ENCODE measurements around the gene SIN3B. TPM values are rescaled to one million over a fixed set of nuclear protein-coding genes. Genes with fewer than 3 reads are reported as not detected.

The SIN3B gene
- polyA plus RNA-seq, 1 donor from 2014 or later = 31.2 TPM

GRCh38 chr19:16908759-16909158 is 79.6 kb downstream of the SIN3B start:
- Histone ChIP-seq H3K9me2 (ENCODE audit: insufficient read depth, low read length) (no peaks in the 10 kb centered on the region), H3F3A (ENCODE audit: insufficient read depth, low read length, poor library complexity, severe bottlenecking) (no peaks in the 10 kb centered on the region), H3K27ac (ENCODE audit: low read length) (no peak overlapping the region), H3K79me2 (replicated peaks; ENCODE audit: insufficient read depth, low read length) (no peaks in the 10 kb centered on the region), H3K36me3 (ENCODE audit: insufficient read depth, low read length) (no peaks in the 10 kb centered on the region), H3K9me3 (ENCODE audit: low read length) (peaks cover 3% of the 10 kb centered on the region), H2AFZ (ENCODE audit: low read depth, low read length) (no peak overlapping the region), H3K4me2 (ENCODE audit: low read length) (no peak overlapping the region), H3K4me3 (ENCODE audit: low read length) (no peak overlapping the region), H3K9ac (ENCODE audit: low read length) (no peak overlapping the region), H4K20me1 (ENCODE audit: insufficient read depth) (no peaks in the 10 kb centered on the region), H3K27me3 (ENCODE audit: insufficient read depth, low read depth, low read length) (no peaks in the 10 kb centered on the region)
- no peak for TF ChIP-seq RAD21 (conservative IDR thresholded peaks at IDR 0.05)
- TF ChIP-seq SMC3 (conservative IDR thresholded peaks at IDR 0.05; ENCODE audit: poor library complexity) = no peak
- TF ChIP-seq EZH2 (IDR thresholded peaks at IDR 0.05; ENCODE audit: borderline replicate concordance, insufficient read depth, low read length, poor library complexity, severe bottlenecking) = no peak
- no peak for TF ChIP-seq POLR2AphosphoS5 (IDR thresholded peaks at IDR 0.05)
- TF ChIP-seq REST (IDR thresholded peaks at IDR 0.05; ENCODE audit: borderline replicate concordance) = no peak
- TF ChIP-seq EP300 (conservative IDR thresholded peaks at IDR 0.05; ENCODE audit: poor library complexity, severe bottlenecking) = no peak
- no peak for TF ChIP-seq CTCF (IDR thresholded peaks at IDR 0.05; ENCODE audit: poor library complexity, severe bottlenecking)
- TF ChIP-seq TAF1 (IDR thresholded peaks at IDR 0.05; ENCODE audit: low read depth) = no peak
- no peak for TF ChIP-seq MXI1 (conservative IDR thresholded peaks at IDR 0.05; ENCODE audit: poor library complexity, severe bottlenecking)

- TF ChIP-seq TAF1 (IDR thresholded peaks at IDR 0.05; ENCODE audit: low read depth) (no peak), SMC3 (conservative IDR thresholded peaks at IDR 0.05; ENCODE audit: poor library complexity) (no peak), EP300 (conservative IDR thresholded peaks at IDR 0.05; ENCODE audit: poor library complexity, severe bottlenecking) (no peak), REST (IDR thresholded peaks at IDR 0.05; ENCODE audit: borderline replicate concordance) (no peak), RAD21 (conservative IDR thresholded peaks at IDR 0.05) (no peak), CTCF (IDR thresholded peaks at IDR 0.05; ENCODE audit: poor library complexity, severe bottlenecking) (no peak), EZH2 (IDR thresholded peaks at IDR 0.05; ENCODE audit: borderline replicate concordance, insufficient read depth, low read length, poor library complexity, severe bottlenecking) (no peak), MXI1 (conservative IDR thresholded peaks at IDR 0.05; ENCODE audit: poor library complexity, severe bottlenecking) (no peak), POLR2AphosphoS5 (IDR thresholded peaks at IDR 0.05) (no peak)
- no peak overlapping the region for H3K9ac ChIP-seq (ENCODE audit: low read length)
Observed at GRCh38 chr19:16911046-16911445, 81.8 kb downstream of the SIN3B start.

More at GRCh38 chr19:16911046-16911445, 81.8 kb downstream of the SIN3B start:
- Histone ChIP-seq H3K4me3 (ENCODE audit: low read length) (no peak overlapping the region), H3K79me2 (replicated peaks; ENCODE audit: insufficient read depth, low read length) (no peaks in the 10 kb centered on the region), H4K20me1 (ENCODE audit: insufficient read depth) (no peaks in the 10 kb centered on the region), H3F3A (ENCODE audit: insufficient read depth, low read length, poor library complexity, severe bottlenecking) (no peaks in the 10 kb centered on the region), H2AFZ (ENCODE audit: low read depth, low read length) (no peak overlapping the region), H3K4me2 (ENCODE audit: low read length) (no peak overlapping the region), H3K36me3 (ENCODE audit: insufficient read depth, low read length) (no peaks in the 10 kb centered on the region), H3K9me2 (ENCODE audit: insufficient read depth, low read length) (no peaks in the 10 kb centered on the region), H3K9me3 (ENCODE audit: low read length) (peaks cover 3% of the 10 kb centered on the region), H3K27ac (ENCODE audit: low read length) (no peak overlapping the region), H3K27me3 (ENCODE audit: insufficient read depth, low read depth, low read length) (no peaks in the 10 kb centered on the region)
